Mammary microvascular endothelial cell (primary cell): Measurements from ENCODE around the gene LIMS1. TPM values are rescaled to one million over a fixed set of nuclear protein-coding genes. Genes with fewer than 3 reads are reported as not detected.

Experiments
- total RNA-seq: library from RNA; depleted of rRNA; stranded (reverse); fragments of >200 nt; gene quantifications from 2 replicates; pipeline ENCODE4 v1.2.3, GENCODE V29; 2015

LIMS1 gene
- total RNA-seq, result 85.3 and 89.7 TPM in 2 replicates

GRCh38 chr2:108533832-108534583 is at the start of gene LIMS1:
TSS of gene LIMS1 (plus strand) at chr2:108534470. CDS start at chr2:108534563, 93 bp downstream.

GRCh38 chr2:108719149-108720044 is 185.1 kb downstream of the LIMS1 start, which contains the start of gene RANBP2:
TSS of gene RANBP2 (plus strand) at chr2:108719482. CDS start at chr2:108719607, 125 bp downstream.

Other genes with a start within 250 kb of the LIMS1 start
- gene SULT1C2, start 245.6 kb upstream of the LIMS1 start, total RNA-seq, result not detected in 2 replicates
- 4.1 and 6.7 TPM in 2 replicates for gene SULT1C4, start 156.5 kb upstream of the LIMS1 start, total RNA-seq
- gene GCC2, start 85.3 kb upstream of the LIMS1 start, total RNA-seq, result 8.2 and 8.6 TPM in 2 replicates
- gene RANBP2, start 185.0 kb downstream of the LIMS1 start, total RNA-seq, result 39.6 and 45.6 TPM in 2 replicates